Liver (tissue), 3 donors: ENCODE results near the gene KRT27.

ENCODE experiments used
- ATF3 ChIP-seq: IDR thresholded peaks from 2 replicates; pipeline ENCODE4 v1.6.1; 2016; ENCODE audit warnings: antibody characterized with exemption
- FOXA2 ChIP-seq: IDR thresholded peaks from 2 replicates; pipeline ENCODE4 v1.6.1; 2016; ENCODE audit warnings: antibody characterized with exemption
- GABPA ChIP-seq, 2 donors: IDR thresholded peaks in 1 of 2; conservative IDR thresholded peaks in 1 of 2; 2 replicates each; pipeline ENCODE4 v1.6.1; 2016; ENCODE audit warnings: antibody characterized with exemption in 2 of 2, mild to moderate bottlenecking in 1 of 2, moderate library complexity in 1 of 2
- RAD21 ChIP-seq, 2 donors: IDR thresholded peaks; 2 replicates each; pipeline ENCODE4 v1.6.1; 2016; ENCODE audit warnings: antibody characterized with exemption in 2 of 2, mild to moderate bottlenecking in 2 of 2
- REST ChIP-seq: IDR thresholded peaks from 2 replicates; pipeline ENCODE4 v1.6.1; 2016; ENCODE audit warnings: antibody characterized with exemption, mild to moderate bottlenecking
- TF ChIP-seq, protein P1 (sequence below): fragments of 150-350 bp; IDR thresholded peaks from 2 replicates; pipeline ENCODE4 v1.5.1; 2017; ENCODE audit warnings: improper control_type of control experiment, low read depth, low read length; ENCODE audit not compliant: missing input control
- donor health status: healthy.
- donor health status: healthy.

DNA sequence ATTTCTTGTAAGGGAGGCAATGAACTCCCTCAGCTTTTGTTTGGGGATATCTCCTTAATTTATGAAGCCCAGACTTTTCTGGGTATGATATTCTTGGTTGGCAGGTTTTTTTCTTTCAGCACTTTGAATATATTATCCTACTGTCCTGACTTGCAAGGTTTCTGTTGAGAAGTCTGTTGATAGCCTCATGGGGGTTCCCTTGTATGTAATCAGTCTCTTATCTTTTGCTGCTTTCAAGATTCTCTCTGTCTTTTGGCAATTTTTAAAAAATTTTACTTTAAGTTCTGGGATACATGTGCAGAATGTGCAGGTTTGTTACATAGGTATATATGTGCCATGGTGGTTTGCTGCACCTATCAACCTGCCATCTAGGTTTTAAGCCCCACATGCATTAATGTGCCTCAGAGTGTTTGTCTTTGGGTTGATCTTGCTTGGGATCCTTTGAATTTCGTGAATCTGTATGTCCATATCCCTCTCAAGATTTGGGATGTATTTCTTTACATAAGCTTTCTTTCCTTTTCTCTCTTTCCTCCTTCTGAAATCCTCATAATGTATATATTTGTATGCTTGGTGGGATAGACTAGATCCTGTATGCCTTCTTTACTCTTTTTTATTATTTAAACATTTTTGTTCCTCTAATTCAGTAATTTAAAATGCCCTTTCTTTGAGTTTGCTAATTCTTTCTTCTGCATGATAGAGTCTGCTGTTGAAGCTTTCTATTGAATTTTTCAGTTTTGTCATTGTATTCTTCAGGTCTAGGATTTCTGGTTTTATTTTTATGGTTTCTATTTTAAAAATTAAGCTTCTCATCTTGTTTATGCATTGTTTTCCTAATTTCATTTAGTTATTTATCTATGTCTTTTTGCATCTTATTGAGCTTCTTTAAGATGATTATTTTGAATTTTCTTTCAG is 22.0 kb downstream of the KRT27 start:
- TF ChIP-seq REST: no peak
- TF ChIP-seq, protein P1, sequence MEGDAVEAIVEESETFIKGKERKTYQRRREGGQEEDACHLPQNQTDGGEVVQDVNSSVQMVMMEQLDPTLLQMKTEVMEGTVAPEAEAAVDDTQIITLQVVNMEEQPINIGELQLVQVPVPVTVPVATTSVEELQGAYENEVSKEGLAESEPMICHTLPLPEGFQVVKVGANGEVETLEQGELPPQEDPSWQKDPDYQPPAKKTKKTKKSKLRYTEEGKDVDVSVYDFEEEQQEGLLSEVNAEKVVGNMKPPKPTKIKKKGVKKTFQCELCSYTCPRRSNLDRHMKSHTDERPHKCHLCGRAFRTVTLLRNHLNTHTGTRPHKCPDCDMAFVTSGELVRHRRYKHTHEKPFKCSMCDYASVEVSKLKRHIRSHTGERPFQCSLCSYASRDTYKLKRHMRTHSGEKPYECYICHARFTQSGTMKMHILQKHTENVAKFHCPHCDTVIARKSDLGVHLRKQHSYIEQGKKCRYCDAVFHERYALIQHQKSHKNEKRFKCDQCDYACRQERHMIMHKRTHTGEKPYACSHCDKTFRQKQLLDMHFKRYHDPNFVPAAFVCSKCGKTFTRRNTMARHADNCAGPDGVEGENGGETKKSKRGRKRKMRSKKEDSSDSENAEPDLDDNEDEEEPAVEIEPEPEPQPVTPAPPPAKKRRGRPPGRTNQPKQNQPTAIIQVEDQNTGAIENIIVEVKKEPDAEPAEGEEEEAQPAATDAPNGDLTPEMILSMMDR: no peak
- no peak for TF ChIP-seq GABPA (IDR thresholded peaks at IDR 0.05 in 1 of 2, conservative IDR thresholded peaks at IDR 0.05 in 1 of 2)
- no peak for TF ChIP-seq FOXA2
- TF ChIP-seq ATF3: no peak
- no peak for TF ChIP-seq RAD21 (IDR thresholded peaks at IDR 0.05)
